HepG2 (cell line): ENCODE measurements around the gene ANKRD11. TPM values are rescaled to one million over a fixed set of nuclear protein-coding genes. Genes with fewer than 3 reads are reported as not detected.

Source experiments
- ATAC-seq: fragments of 200-7000 bp; cut with Tn5 transposase; 3 replicates; pipeline ENCODE4 v1.9.1; 2020; ENCODE audit warnings: mild to moderate bottlenecking, moderate library complexity
- BruUV-seq: library from RNA; stranded (reverse); fragments of 400-500 nt; replicated peaks from 2 replicates; lab custom pipeline; 2021; lab: Mats Ljungman, UMichigan
- CTCF ChIA-PET: fragments of 300-600 bp; formaldehyde crosslinking; extraction: SDS; loops from one replicate; lab custom pipeline; 2021; ENCODE audit warnings: low total read pairs, inconsistent platforms, low intra/inter-chr PET ratio; lab: Yijun Ruan, JAX
- POLR2A ChIA-PET: fragments of 350-600 bp; sonication (Branson Sonifier 250); formaldehyde crosslinking; loops from one replicate; lab custom pipeline; 2020; ENCODE audit warnings: antibody characterized with exemption, inconsistent platforms; lab: Yijun Ruan, JAX
- DNase-seq: peaks from one replicate; pipeline ENCODE4 v3.0.0-alpha.2; 2015; ENCODE audit warnings: low spot score
- FAIRE-seq: peaks from 3 replicates; lab custom pipeline; 2011; peaks lifted over from hg19 to GRCh38; lab: Jason Lieb, UNC
- H2AFZ ChIP-seq: one replicate; pipeline ENCODE4 v1.6.1; 2011; ENCODE audit warnings: low read length, inconsistent platforms
- H3K27ac ChIP-seq: fragments of 300-600 bp; 3 replicates; pipeline ENCODE4 v1.8.0; 2011; ENCODE audit warnings: mixed run types, mild to moderate bottlenecking, mixed read lengths, low read length, inconsistent platforms; ENCODE audit not compliant: insufficient read depth; ENCODE audit errors: extremely low read length
- H3K27me3 ChIP-seq, 2 experiments: fragments of 200-600 bp in 1 of 2; 2 replicates in 1 of 2; 3 replicates in 1 of 2; pipeline versions ENCODE4 v1.6.0 to v1.8.0; 2011; ENCODE audit warnings: low read length in 2 of 2, mild to moderate bottlenecking in 2 of 2, moderate library complexity in 2 of 2, inconsistent platforms in 1 of 2; ENCODE audit not compliant: insufficient read depth in 2 of 2, control insufficient read depth in 1 of 2
- H3K36me3 ChIP-seq, 2 experiments: fragments of 200-600 bp in 1 of 2; replicated peaks in 1 of 2; 2 replicates in 1 of 2; 3 replicates in 1 of 2; pipeline versions ENCODE4 v1.5.1 to v1.8.0; 2011; ENCODE audit warnings: low read length in 2 of 2, inconsistent platforms in 1 of 2; ENCODE audit not compliant: insufficient read depth in 2 of 2, control insufficient read depth in 1 of 2
- H3K4me1 ChIP-seq: 2 replicates; pipeline ENCODE4 v1.5.1; 2012; ENCODE audit warnings: low read length, inconsistent platforms; ENCODE audit not compliant: insufficient read depth
- H3K4me2 ChIP-seq: 2 replicates; pipeline ENCODE4 v1.6.0; 2011; ENCODE audit warnings: low read depth, low read length, inconsistent platforms
- H3K4me3 ChIP-seq, 3 experiments: fragments of 200-600 bp in 1 of 3; sonication (generic), shearing (Covaris generic) in 1 of 3; replicated peaks in 1 of 3; 2 replicates each; pipeline ENCODE4 v1.5.1; 2011 to 2016; ENCODE audit warnings: low read length in 3 of 3, inconsistent platforms in 2 of 3, low read depth in 2 of 3, mild to moderate bottlenecking in 2 of 3, control low read depth in 1 of 3, mixed read lengths in 1 of 3; ENCODE audit not compliant: insufficient read depth in 1 of 3
- H3K79me2 ChIP-seq: one replicate; pipeline ENCODE4 v1.6.1; 2011; ENCODE audit warnings: low read length, inconsistent platforms; ENCODE audit not compliant: insufficient read depth
- H3K9ac ChIP-seq: 2 replicates; pipeline ENCODE4 v1.6.0; 2011; ENCODE audit warnings: mild to moderate bottlenecking, low read depth, low read length, inconsistent platforms; ENCODE audit not compliant: insufficient read depth
- H3K9me3 ChIP-seq: 2 replicates; pipeline ENCODE4 v1.5.1; 2012; ENCODE audit warnings: mild to moderate bottlenecking, low read length
- H4K20me1 ChIP-seq: 2 replicates; pipeline ENCODE4 v1.6.0; 2011; ENCODE audit warnings: inconsistent platforms, mild to moderate bottlenecking, low read length, moderate library complexity; ENCODE audit not compliant: insufficient read depth
- AHR ChIP-seq: IDR thresholded peaks from 2 replicates; pipeline ENCODE4 v1.6.1; 2018; ENCODE audit warnings: missing genetic modification reagents, missing compliant biosample characterization
- CTCF ChIP-seq: sonication (generic); formaldehyde crosslinking; IDR thresholded peaks from 2 replicates; pipeline ENCODE4 v1.5.0; 2020; ENCODE audit warnings: mild to moderate bottlenecking, missing genetic modification reagents, moderate library complexity
- DBP ChIP-seq: sonication (generic); formaldehyde crosslinking; IDR thresholded peaks from 2 replicates; pipeline ENCODE4 v1.4.0; 2020; ENCODE audit warnings: missing genetic modification reagents; ENCODE audit errors: not compliant biosample characterization
- FOXO1 ChIP-seq: sonication (generic); formaldehyde crosslinking; IDR thresholded peaks from 2 replicates; pipeline ENCODE4 v1.4.0; 2020; ENCODE audit warnings: missing genetic modification reagents
- HMGA1 ChIP-seq: sonication (generic); formaldehyde crosslinking; conservative IDR thresholded peaks from 2 replicates; pipeline ENCODE4 v1.4.0; 2020; ENCODE audit warnings: missing genetic modification reagents
- POLR2AphosphoS2 ChIP-seq: IDR thresholded peaks from 2 replicates; pipeline ENCODE4 v1.6.1; 2011; ENCODE audit warnings: low read depth, low read length, improper control_type of control experiment
- RBM22 ChIP-seq: fragments of 200-400 bp; formaldehyde crosslinking; optimal IDR thresholded peaks from 2 replicates; pipeline ENCODE3; 2017; ENCODE audit warnings: mild to moderate bottlenecking, low read length, moderate library complexity
- SATB2 ChIP-seq: sonication (generic); formaldehyde crosslinking; IDR thresholded peaks from 2 replicates; pipeline ENCODE4 v1.5.0; 2020; ENCODE audit warnings: missing genetic modification reagents
- ZBTB33 ChIP-seq: sonication (generic); formaldehyde crosslinking; IDR thresholded peaks from 2 replicates; pipeline ENCODE4 v1.4.0; 2020; ENCODE audit warnings: missing genetic modification reagents
- ZNF121 ChIP-seq: sonication (generic); formaldehyde crosslinking; IDR thresholded peaks from 2 replicates; pipeline ENCODE4 v1.5.0; 2020; ENCODE audit warnings: mild to moderate bottlenecking, missing genetic modification reagents
- ZNF629 ChIP-seq: sonication (generic); formaldehyde crosslinking; conservative IDR thresholded peaks from 2 replicates; pipeline ENCODE4 v1.5.0; 2020; ENCODE audit warnings: missing genetic modification reagents
- ZNF740 ChIP-seq: sonication (generic); formaldehyde crosslinking; IDR thresholded peaks from 2 replicates; pipeline ENCODE4 v1.4.0; 2020; ENCODE audit warnings: missing genetic modification reagents
- ZNF768 ChIP-seq: sonication (generic); formaldehyde crosslinking; IDR thresholded peaks from 2 replicates; pipeline ENCODE4 v1.4.0; 2020; ENCODE audit warnings: missing genetic modification reagents
- WGBS: methylation state at CpG from one replicate; pipeline ENCODE4 v1.1.6; 2017; ENCODE audit warnings: low lambda C conversion rate; 5-methylcytosine and 5-hydroxymethylcytosine counted together
- in situ Hi-C: cut with HindIII; loops from 2 replicates; pipeline ENCODE4 v1.10.0; 2017; ENCODE audit warnings: low pct_unique_long_range_greater_than_20kb; ENCODE audit not compliant: extremely low pct_ligation_motif_present
- intact Hi-C: fragments of 100-400 bp; cut with micrococcal nuclease; formaldehyde crosslinking; loops from one replicate; pipeline ENCODE4 v1.10.0; 2022; ENCODE audit not compliant: unreplicated experiment
- polyA plus RNA-seq, 8 experiments: library from polyadenylated mRNA; depleted of rRNA in 3 of 8; stranded (reverse) in 7 of 8; unstranded in 1 of 8; fragments of >200 nt; fragmentation: Illumina TruSeq in 4 of 8; extraction: Trizol in 4 of 8; gene quantifications; 2 replicates each; pipeline versions ENCODE4 v1.2.1 to v1.2.3, GENCODE V29; 2011 to 2016; ENCODE audit warnings: low read depth in 4 of 8, missing spikeins in 1 of 8, mixed read lengths in 1 of 8; ENCODE audit not compliant: insufficient read depth in 1 of 8
- total RNA-seq, 5 experiments: library from RNA; depleted of rRNA; stranded (reverse); fragments of >200 nt; fragmentation: Illumina TruSeq; extraction: Trizol; gene quantifications; 2 replicates each; pipeline ENCODE4 v1.2.3, GENCODE V29; 2016; ENCODE audit warnings: low read depth in 1 of 5

ANKRD11 gene
- total and polyA plus RNA-seq, 2 of the 13 experiments (the other 11 are each of a cell fraction or from before 2014, with no cell fraction given) = 21.4 to 38.4 TPM

GRCh38 chr16:89439659-89440058 is 50.7 kb downstream of the ANKRD11 start:
- peaks cover 13 to 29% of the 10 kb centered on the region in 2 experiments for H3K36me3 ChIP-seq
- ChIA-PET POLR2A (no interaction called here), CTCF (no interaction called here)
- ATAC-seq (no peak), DNase-seq (no peak), FAIRE-seq (no peak)
- no peaks in the 10 kb centered on the region for H3K9me3 ChIP-seq
- H2AFZ ChIP-seq = no peak overlapping the region
- peaks cover 75% of the 10 kb centered on the region for H3K4me1 ChIP-seq
- no peak overlapping the region for H3K4me2 ChIP-seq
- no peaks in the 10 kb centered on the region for H3K27me3 ChIP-seq
- TF ChIP-seq CTCF = no peak
- TF ChIP-seq RBM22 = peak; percentile 85
- TF ChIP-seq SATB2 = no peak
- no peak for TF ChIP-seq AHR (CRISPR knock-in tag)
- 0 out of 2 replicates have a peak, but pooled peaks have one; percentile 8 for TF ChIP-seq POLR2AphosphoS2
- BruUV-seq = no TSS peak
- WGBS = 89% methylated on average over 5 of the region's 5 CpGs
- H3K27ac ChIP-seq = peak overlapping the region; percentile 5
- no peak overlapping the region for H3K9ac ChIP-seq
- H3K79me2 ChIP-seq = peaks cover 98% of the 10 kb centered on the region
- no peak overlapping the region for H3K4me3 ChIP-seq
- in situ Hi-C loops = no loop called here
- H4K20me1 ChIP-seq = peaks cover 99% of the 10 kb centered on the region
- intact Hi-C loops = loop anchor here (5.0 kb wide), 2 partner anchors 48 to 68 kb away; partner anchors contain the start of gene SPG7

GRCh38 chr16:89437991-89438390 is 52.4 kb downstream of the ANKRD11 start:
- CTCF ChIA-PET = no interaction called here
- TF ChIP-seq FOXO1 (CRISPR knock-in tag) (no peak), ZNF121 (0 out of 2 replicates have a peak, but pooled peaks have one; percentile 26), DBP (CRISPR knock-in tag) (no peak), ZNF740 (CRISPR knock-in tag) (no peak), ZBTB33 (CRISPR knock-in tag) (0 out of 2 replicates have a peak, but pooled peaks have one; percentile 59), ZNF629 (CRISPR knock-in tag) (no peak), HMGA1 (no peak), ZNF768 (CRISPR knock-in tag) (no peak)

More at GRCh38 chr16:89437991-89438390, 52.4 kb downstream of the ANKRD11 start:
- Histone ChIP-seq H3K27me3 (no peaks in the 10 kb centered on the region), H3K4me2 (no peak overlapping the region), H3K4me3 (no peak overlapping the region), H3K9ac (no peak overlapping the region), H2AFZ (no peak overlapping the region), H3K79me2 (peaks cover 98% of the 10 kb centered on the region), H3K27ac (no peak overlapping the region), H3K4me1 (peaks cover 75% of the 10 kb centered on the region), H4K20me1 (peaks cover 99% of the 10 kb centered on the region), H3K9me3 (no peaks in the 10 kb centered on the region), H3K36me3 (peaks cover 13 to 33% of the 10 kb centered on the region in 2 experiments)
- POLR2A ChIA-PET = interaction anchor here (0.6 kb wide), 1 partner anchor 46 kb away, joined by 3 read pairs; no protein-coding TSS in a partner anchor
- BruUV-seq = no TSS peak
- 95% methylated on average over 8 of the region's 8 CpGs for WGBS
- DNase-seq (no peak), FAIRE-seq (no peak), ATAC-seq (no peak)
- intact Hi-C loops = no loop called here
- in situ Hi-C loops = no loop called here
